Pericardium fibroblast (primary cell): Measurements from ENCODE around the gene OR2AP1. TPM values are rescaled to one million over a fixed set of nuclear protein-coding genes. Genes with fewer than 3 reads are reported as not detected.

Experiments
- total RNA-seq: library from RNA; depleted of rRNA; stranded (reverse); fragments of >200 nt; gene quantifications from 2 replicates; pipeline ENCODE4 v1.2.3, GENCODE V29; 2015

Gene OR2AP1
- not detected in 2 replicates for total RNA-seq

DNA sequence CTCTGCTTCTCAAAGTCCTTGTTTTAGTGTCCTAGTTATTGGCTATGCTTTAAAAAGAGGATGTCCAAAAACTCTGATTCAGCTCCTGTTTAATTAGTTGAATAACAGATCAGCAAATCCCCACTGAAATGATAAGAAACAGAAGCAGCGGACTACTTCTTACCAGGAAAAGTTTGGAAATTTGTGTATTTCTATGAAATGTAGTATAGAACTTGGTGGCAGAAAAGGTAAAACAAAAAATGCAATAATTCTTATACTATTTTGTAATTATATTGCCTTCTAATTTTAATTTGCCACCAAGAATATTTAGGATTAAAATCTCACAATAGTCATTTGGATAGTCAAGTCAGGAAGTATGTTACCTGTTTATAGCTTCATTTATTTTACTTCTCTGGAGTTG is at the start of gene OR2AP1:
Gene OR2AP1, plus strand, starts transcription at position 301 of the 400 bp plus-strand sequence. CDS start 1,947 bp downstream, outside the sequence.

DNA sequence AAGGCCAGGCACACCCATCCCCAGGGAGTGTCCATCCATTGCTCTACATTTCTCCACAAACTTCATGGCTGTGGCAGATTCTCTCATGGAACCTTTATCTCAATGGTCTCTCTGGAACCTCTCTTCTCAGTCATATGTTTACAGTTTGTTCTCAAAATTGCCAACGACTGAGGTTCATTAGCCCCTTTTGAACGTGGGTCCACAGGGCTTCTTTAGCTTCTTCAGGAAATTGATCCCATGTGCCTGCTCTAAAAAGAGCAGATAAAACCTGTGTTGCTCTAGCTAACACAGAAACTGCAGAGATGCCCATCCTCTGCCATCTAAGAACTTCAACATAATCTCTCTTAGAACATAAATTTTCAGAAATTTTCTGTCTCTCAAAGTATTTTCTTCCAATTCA is 23.0 kb upstream of the OR2AP1 start, which contains the start of gene OR6C4:
Gene OR6C4, plus strand, starts transcription at position 301 of the 400 bp plus-strand sequence. CDS start 1,625 bp downstream, outside the sequence.

Other genes starting within 250 kb of the OR2AP1 start
- not detected in 2 replicates for gene OR6C3, start 241.7 kb upstream of the OR2AP1 start, total RNA-seq
- gene OR6C75, start 209.5 kb upstream of the OR2AP1 start, total RNA-seq, result not detected in 2 replicates
- not detected in 2 replicates for gene OR6C65, start 171.9 kb upstream of the OR2AP1 start, total RNA-seq
- gene OR6C76, start 146.2 kb upstream of the OR2AP1 start, total RNA-seq, result not detected in 2 replicates
- gene OR6C2, start 128.4 kb upstream of the OR2AP1 start, total RNA-seq, result not detected in 2 replicates
- gene OR6C70, start 102.3 kb upstream of the OR2AP1 start, total RNA-seq, result not detected in 2 replicates
- gene OR6C68, start 80.1 kb upstream of the OR2AP1 start, total RNA-seq, result not detected in 2 replicates
- gene OR6C4, start 22.9 kb upstream of the OR2AP1 start, total RNA-seq, result not detected in 2 replicates
- gene OR10P1, start 64.4 kb downstream of the OR2AP1 start, total RNA-seq, result not detected in 2 replicates
- 15.5 and 18.5 TPM in 2 replicates for gene ITGA7, start 135.4 kb downstream of the OR2AP1 start, total RNA-seq
- 138 and 163 TPM in 2 replicates for gene BLOC1S1, start 143.6 kb downstream of the OR2AP1 start, total RNA-seq
- gene RDH5, start 147.9 kb downstream of the OR2AP1 start, total RNA-seq, result 3.1 and 8.1 TPM in 2 replicates
- 1,149 and 1,628 TPM in 2 replicates for gene CD63, start 156.5 kb downstream of the OR2AP1 start, total RNA-seq
- gene GDF11, start 170.7 kb downstream of the OR2AP1 start, total RNA-seq, result 7.9 and 10.4 TPM in 2 replicates
- 81.9 and 98.8 TPM in 2 replicates for gene SARNP, start 245.3 kb downstream of the OR2AP1 start, total RNA-seq
- gene ORMDL2, start 245.6 kb downstream of the OR2AP1 start, total RNA-seq, result 18.8 and 28.9 TPM in 2 replicates